HG03025 (cell line): ENCODE measurements around the gene GTF3C4.

Experiments used
- ATAC-seq: cut with Tn5 transposase; IDR thresholded peaks from one replicate; pipeline ENCODE4 v1.9.1; 2021; ENCODE audit warnings: mild to moderate bottlenecking, moderate library complexity; ENCODE audit not compliant: unreplicated experiment, low FRiP score

Gene GTF3C4

DNA sequence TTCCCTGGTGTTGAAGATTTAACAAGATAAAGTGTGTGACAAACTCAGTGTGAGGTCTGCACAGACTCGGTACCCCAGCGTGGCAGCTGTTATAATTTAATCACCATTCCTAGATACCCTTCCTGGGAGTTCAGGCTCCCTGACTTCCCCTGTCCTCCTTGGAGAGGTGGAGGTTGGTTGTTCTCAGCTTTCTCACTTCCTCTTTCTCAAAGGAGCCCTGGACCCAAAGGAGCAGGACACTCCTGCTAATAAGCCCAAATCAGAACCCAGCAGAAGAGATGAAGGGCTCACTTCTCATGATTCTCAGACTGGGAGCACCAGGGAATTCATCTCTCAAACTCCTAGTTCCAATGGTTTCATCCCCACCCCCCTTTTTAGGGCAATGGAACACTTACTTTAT is 58.2 kb downstream of the GTF3C4 start:
- no peak for ATAC-seq

DNA sequence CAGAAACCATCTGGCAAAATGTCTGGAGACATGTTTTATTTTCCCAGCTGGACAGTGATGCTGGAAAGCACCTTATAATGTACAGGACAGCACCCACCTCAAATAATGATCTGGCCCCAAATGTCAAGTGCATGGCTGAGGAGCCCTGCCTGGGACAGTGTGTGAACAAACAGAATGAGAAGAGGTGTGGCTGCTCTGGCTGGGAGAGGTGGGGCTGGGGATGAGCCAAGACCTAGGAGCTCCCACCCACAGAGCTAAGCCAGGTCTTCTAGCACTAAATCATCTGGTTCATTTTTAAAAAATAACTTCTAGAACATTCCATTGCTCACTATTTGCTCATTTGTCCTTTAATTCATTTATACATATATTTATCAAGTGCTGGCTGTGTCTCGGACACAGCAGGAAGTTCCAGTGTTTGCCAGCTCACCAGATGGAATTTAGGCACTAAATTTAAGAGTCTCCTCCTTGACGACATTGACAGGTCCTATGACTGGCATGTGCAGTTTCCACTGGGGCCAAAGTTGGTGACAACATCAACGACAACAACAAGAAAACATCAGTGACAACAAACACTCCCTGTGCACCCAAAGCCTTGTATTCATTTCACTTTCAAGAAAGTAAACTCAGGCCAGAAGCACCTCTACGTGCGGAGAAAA is 59.1 kb downstream of the GTF3C4 start:
- no peak for ATAC-seq

DNA sequence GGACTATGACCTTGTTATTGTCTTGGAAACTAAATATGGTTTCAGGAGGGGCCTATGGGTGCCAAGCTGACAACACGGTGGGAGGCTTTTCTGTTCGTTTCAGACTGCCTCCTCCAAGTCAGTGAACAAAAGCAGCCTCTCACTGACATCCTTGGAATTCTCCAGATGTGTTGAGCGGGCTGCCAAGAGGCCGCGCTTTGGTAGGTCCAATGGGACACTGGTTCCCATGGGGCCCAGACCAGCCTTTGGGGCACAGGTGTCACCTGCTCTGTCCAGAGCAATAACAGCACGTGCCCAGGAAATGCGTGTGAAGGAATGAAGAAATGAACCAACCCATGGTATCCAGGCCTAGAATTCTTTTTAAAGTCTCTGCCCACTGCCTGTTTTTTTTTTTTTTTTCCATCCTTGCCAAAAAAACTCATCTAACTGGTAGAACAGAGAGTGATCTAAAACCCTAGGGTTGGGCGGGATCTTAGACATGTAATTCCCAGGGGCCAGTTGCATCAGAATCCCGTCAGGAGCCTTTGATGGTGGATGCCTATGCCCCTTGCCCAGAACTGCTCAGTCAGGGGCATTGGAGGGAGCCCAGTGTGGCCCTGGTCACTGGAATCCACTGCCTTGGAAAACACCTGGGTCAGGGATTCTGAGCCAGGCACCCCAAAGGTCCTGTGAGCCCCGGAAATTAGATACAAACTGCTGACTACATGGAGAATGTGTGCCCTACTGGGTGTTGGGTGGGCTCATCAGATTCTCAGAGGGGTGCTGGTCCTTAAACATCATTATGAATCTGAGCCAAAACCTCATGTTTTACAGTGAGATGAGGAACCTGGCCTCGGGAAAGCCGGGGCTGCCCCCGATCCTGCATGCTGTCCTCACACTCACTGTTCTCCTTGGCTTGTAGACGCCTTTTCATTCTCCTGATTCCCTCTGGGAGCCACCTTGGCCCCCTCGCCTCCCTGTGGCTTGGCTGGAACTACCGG is 60.1 kb downstream of the GTF3C4 start:
- no peak for ATAC-seq

DNA sequence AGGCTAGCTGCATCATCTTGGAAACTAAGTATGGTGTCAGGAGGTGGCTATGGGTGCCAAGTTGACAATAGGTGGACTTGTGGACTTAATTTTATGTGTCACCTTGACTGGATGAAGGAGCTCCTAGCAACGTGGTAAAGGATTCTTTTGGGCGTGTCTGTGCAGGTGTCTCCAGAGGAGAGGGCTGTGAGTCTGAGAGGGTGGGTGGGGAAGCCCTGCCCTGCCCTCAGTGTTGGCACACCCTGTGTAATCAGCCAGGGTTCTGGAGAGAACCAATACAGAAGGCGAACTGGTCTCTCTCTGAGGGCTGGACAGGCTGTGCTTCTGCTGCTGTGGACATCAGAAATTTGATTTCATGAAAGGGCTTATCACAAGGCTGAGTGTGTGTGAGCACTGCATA is 61.0 kb downstream of the GTF3C4 start:
- ATAC-seq, result no peak

DNA sequence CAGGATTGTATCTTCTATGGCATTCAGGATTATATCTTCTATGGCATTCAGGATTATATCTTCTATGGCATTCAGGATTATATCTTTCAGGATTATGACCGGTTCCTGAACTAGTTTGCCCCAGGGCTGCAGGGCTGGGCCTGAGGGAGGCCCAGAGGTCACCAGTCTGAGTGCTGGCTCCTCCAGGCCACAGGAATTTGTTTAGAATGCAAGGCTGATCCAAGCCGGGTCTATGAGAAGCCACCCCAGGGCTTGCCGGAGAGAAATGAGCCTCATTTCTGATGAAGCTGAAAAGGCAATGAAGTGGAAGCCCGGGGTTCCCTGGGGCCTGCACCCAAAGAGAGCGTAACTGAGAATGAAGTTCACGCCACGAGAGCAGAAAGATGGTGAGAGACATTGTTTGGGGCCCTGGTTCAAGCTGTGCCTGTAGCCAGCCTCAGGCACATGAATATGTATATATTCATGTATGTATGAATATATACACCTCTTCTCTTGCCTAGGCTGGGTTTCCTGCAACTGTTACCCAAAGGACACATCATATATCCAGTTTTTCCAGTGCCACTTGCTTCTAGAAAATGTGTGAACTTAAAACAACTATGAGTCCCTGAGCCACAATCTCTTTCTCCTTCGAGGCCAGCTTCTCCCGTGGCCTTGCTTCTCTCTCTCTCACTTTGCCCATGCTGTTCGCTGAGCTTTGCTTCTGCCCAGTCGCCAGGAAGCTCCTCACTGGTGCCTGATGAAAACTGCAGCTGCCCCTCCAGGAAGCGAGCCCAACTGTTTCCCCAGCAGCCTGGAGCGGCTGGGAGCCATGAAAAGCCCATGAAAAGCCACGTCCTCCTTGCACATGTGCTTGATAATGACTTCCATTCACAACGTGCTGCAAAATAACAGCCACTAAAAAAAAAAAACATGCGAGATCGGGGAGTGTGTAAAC is 62.3 kb downstream of the GTF3C4 start:
- ATAC-seq, result no peak

DNA sequence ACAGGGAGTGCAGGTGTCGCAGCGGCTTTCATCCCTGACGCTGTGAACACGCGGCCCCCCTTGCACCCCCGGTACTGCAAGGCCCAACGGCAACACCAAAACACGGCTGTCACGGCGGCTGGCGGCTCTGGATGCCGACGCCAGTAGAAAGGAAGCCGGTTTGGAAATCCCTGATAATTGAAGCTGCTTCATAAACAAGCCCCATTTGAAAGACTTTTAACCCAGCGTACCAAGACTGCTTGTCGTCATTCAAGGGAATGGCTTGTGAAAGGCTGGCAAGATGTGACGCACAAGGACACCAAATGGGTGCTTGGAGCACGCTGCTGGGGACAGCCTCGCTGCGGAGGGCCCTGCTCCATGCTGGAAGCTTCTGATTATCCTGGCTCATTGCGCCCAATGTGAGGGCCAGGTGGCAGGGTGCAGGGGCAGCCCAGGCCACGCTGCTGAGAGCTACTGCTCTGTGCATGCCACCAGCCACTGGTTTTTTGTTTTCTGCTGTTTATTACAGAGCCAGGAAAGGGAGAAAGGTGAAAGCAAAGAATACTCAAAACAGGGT is 63.1 kb downstream of the GTF3C4 start:
- ATAC-seq, result no peak

DNA sequence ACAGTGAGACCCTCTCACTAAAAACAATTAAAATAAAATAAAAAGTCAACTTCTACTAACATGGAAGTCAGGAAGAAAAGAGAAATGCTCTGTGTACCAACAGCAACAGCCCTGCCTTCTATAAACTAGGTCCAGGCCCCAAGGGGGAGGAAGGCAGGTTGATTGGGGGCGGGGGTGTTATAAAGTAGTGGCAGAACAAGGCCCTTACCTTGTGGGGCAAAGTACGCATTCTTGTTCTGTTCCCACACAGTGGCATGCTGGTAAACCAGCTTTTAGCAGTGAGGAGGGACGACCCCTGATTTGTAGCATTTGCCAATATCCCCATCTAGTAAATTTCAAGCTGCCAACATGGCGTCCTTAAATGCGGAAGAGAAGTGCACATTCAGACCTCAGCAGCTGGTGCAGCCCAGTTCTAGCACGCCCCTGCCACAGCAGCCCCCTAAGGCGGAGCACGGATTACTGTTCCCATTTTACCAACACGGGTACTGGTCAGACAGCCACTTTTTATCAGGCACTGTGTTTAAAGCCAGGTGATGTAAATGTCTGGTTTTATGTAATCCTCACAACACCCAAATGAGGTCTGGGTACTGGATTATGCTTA is 69.5 kb downstream of the GTF3C4 start:
- no peak for ATAC-seq

DNA sequence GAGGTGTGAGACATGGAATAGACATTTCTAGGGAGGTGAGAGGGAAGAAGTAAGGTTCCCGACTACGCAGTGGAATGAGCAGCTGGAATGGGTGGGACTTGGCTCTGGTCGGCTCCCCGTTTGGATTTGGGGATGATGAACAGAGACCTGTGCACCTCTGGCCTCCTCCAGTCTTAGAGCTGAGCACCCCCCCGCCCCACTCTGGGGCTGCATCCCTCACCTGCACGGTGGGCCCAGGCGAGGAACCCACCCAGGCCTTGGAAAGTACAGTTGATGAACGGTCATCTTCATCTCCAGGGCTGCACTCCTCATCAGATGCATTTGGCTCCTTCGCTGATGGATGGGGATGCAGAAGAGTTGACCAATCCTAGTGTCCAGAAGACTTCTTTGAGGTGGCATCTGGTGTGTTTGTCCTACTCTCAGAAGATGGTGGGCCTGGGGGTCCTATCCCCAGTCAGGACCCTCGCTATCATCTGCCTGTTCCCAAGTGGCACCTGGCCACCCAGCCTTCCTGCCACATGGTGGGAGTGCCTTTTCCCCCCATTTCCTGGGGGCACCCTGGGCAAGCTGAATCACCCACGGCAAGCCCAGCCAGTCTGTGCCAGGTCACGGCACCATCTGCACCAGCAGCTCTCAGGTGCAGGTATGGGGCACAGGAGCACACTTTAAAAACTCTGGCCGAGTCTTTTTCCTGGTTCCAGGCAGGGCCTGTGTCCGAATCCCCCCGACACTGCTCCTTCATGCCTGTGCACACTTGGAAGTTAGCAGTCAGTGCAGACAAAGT is 70.5 kb downstream of the GTF3C4 start:
- ATAC-seq, result no peak

DNA sequence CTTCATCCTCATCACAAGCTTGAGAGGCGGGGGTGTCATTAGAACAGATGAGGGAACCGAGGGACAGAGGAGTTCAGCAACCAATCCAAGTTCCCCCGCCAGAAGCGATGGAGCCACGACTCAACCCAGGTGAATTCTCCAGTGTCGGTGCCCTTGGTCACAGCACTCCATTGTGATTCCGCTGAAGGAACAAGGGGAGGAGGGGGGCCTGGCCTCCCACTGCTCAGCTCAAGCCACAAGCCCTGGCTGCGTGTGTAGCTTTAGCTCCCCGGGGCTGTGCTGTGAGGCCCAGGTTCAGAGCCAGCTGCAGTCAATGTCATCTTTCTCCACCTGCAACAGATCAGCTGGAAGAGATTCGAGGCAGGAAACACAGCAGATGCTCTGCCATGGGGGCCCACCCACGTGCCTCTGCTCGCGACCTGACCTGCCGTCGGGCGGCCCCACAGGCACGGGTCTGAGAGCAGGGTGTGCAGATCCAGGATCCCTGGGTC is 72.6 kb downstream of the GTF3C4 start:
- ATAC-seq, result no peak

DNA sequence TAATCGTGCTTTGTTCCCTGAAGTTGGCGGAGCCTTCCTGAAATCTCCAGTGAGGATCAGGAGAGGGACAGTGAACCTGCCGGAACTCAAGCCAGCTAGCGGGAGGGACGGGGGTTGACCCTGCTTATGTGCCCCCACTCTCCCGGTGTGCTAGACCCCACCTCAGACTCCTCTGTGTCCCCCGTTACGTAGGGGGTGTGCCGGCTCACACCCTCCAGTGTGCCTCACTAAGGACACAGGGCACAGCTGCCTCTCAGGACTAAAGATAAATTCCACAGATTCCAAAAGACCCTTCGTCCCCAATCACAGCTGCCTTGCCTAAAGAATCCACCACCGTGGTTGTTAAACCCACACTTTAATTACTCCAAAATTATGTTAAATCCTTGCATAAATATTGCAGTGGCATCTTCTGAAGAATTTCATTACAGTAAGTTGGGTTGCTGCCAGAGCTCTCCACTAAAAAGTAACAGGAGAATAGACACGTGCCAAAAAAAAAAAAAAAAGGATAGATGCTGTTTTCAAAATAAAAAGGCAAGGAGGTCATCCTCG is 73.7 kb downstream of the GTF3C4 start:
- no peak for ATAC-seq
